ENCODE measurements around the gene P2RY6.

P2RY6 gene

GRCh38 chr11:73340164-73340563, 68.0 kb downstream of the P2RY6 start:
- no peak for DNase-seq

- no peak for DNase-seq
These were observed 70.5 kb downstream of the P2RY6 start for GRCh38 chr11:73342633-73343032.

- DNase-seq = no peak
These were observed 71.1 kb downstream of the P2RY6 start for GRCh38 chr11:73343076-73343873.

- DNase-seq = no peak
These were observed 72.1 kb downstream of the P2RY6 start for GRCh38 chr11:73344191-73344607.

GRCh38 chr11:73345481-73346160, 73.5 kb downstream of the P2RY6 start:
- DNase-seq = no peak

GRCh38 chr11:73346186-73346935, 74.2 kb downstream of the P2RY6 start:
- no peak for DNase-seq

GRCh38 chr11:73347067-73347466, 74.9 kb downstream of the P2RY6 start:
- DNase-seq = no peak
